GM21619 (cell line): ENCODE data around the gene GLI3.

Experiments
- ATAC-seq: cut with Tn5 transposase; IDR thresholded peaks from one replicate; pipeline ENCODE4 v1.9.1; 2021; ENCODE audit not compliant: unreplicated experiment

The GLI3 gene

DNA sequence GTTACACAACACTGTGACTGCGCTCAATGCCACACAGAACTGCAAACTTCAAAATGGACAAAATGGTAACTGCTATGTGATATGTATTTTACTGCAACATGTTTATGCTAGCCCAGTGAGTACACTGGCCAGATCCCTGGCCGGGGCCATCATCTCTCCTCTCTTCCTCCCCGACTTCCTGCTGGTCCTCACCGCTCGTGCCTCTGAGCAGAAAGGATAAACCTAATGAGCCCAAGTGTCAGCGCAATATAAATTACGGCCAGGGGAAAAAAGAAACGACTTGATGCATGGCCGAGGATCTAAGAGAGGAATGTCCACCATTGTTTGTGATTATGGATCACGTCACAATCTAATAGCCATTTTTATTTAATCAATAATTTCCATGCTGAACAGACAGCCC is 225.2 kb downstream of the GLI3 start:
- ATAC-seq, result no peak

DNA sequence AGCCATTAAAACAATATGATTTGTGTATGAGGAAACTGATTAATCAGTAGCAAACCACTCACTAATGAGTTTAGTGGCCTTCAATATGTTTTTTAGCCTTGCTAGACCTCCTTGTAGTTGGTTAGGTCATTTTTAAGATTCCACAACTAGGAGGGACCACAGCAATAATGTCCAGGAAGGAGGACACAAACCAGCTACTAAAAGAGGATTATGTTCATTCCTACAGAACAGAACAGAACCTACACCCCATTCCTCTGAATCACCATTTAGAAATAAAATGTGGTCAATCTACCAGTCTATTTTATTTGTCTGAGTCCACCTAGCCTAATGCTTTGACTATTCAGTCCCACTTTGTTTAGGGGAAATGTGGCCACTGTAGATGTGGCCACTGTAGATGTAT is 226.3 kb downstream of the GLI3 start:
- ATAC-seq, result no peak

GRCh38 chr7:42006801-42007513 is 230.1 kb downstream of the GLI3 start:
- no peak for ATAC-seq

DNA sequence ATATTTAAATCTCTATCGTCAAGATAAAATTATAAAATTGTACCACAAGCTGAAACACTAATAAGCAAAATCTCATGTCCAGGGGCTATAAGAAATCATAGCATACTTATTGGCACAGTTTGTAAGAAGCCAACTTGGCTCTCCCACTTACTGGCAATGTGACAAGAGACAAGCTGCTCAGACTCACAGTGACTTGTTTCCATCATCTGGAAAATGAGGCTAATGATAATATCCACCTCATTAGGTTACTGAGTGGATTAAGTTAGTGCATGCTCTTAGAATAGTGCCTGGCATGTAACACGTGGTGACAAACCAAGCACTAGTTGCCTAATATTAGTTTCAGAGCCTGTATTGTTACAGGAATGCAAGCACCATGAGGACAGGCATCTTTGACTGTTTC is 234.4 kb downstream of the GLI3 start:
- no peak for ATAC-seq

- ATAC-seq, result no peak
Observed at GRCh38 chr7:41999736-42000283, 237.2 kb downstream of the GLI3 start.

- ATAC-seq, result no peak
Observed at GRCh38 chr7:41998041-41998440, 239.0 kb downstream of the GLI3 start.

DNA sequence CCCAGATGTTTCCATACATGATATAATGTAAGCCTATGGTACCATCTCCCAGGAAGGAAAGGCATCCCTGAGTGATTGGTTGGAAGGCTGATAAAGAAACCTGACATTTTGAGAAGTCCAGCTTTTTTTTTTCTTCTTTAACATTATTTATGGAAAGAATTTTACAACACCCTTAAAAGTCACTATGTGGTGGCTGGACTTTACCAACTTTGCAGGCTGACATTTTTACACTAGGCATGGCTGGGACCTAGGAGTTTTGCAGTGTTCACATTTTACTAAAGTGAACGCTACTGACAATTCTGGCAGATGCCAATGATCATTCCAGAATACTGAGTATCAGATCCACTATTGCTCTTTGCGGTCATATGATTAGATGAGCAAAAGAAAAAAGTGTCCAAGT is 239.9 kb downstream of the GLI3 start:
- ATAC-seq, result no peak

GRCh38 chr7:41996381-41997035 is 240.5 kb downstream of the GLI3 start:
- ATAC-seq, result no peak

DNA sequence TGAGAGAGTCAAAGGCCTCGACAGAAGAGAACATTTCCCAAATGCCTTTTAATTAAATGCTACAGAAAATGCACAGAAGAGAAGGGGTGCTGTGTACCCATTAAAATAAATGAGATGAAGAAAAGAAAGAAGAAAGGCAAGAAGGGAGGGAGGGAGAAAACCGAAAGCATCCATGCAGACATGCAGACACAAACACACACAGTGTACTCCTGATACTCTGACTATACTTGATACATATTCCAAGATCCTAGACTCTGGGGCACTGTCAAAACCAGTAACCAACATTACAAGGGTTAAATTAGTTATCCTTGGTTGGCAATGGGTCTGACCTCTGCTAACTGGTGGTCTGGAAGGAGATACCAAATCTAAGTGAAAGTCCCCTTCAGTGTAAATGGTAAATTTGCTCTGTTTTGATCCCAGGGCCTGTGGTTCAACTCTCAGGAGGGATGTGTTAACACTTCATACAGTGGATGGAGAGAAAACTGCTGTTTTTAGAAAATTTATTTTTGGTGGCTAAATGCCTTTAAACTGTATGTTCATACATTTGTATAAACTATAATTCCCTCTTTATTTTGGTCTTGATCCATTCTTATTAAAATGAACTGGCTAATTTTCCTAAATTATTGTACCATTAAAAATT is 241.3 kb downstream of the GLI3 start:
- ATAC-seq, result no peak

GRCh38 chr7:41994746-41995110 is 242.3 kb downstream of the GLI3 start:
- no peak for ATAC-seq

DNA sequence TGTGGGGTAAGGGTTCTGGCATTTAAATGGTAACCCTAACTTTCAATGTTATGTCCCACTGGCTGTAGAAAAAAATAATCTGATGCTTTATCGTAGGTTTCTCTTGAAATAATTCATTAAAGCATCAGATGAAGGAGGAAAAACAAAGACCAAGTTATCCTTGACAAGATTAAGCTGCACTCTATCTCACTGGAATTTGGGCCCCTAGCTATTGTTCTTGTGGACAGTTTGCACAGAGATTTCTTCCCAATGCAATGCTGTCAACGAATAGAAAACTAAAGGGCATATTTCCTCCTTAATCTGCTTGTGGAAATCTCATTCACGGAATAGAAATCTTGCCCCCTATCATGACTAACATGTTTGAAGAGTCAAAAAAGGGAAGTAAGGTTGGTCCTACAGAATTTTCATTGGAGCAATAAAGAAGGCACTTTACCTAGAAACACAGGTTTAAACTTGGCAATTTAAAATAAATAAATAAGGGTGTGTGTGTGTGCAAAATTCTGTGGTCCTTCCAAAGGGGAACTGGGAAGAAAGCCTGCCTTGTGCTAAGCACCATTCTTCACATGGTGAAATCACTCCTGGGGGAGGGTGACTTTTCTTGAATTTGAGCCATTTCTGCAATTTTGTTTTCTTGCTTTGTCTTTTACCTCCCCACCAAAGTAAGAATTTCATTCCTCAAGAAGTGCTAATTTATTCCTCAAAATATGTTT is 242.8 kb downstream of the GLI3 start:
- ATAC-seq, result no peak

DNA sequence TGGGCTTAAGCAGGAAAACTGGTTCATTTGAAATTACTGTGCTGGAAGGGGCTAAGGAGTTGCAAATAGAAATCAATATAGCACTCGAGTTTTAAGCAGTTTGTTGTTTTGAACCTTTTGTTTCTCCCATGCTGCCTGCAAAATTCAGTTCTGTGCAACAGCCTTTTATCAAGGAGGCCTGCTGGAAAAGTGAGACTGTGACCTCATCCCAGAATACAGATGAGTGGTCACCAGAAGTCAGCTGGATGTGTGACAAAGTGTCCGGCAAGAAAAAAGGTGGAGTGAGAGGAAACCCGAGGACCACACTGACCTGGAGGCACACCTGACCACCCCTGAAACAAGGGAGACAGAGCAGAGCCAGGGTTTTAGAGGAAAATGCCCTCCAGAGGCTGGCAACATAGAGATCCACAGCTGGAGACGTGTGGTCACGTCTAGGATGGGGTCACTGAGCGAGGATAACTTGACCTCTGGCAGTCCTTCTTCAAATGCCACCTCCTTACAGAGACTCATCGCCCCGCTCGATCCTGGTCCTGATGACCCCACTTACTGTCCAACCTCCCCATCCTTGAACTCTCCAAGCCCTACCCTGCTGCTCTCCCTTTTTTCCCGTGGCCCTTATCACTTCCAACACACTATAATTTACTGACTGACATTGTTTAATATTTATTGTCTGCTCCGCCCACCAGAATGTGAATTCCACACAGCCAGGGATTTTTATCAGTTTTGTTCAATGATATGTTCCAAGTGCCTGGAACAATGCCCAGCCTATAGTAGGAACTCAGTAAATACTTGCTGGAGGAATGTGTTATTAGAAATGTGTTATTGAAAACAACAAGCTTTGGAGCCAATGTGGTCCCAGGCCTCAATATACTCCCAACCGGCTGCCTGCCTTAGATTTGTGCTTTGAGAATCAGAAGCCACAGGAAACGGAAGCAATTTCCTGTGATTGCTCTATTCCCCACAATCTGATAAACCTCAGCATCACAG is 243.8 kb downstream of the GLI3 start:
- ATAC-seq, result no peak

- ATAC-seq, result no peak
Observed at GRCh38 chr7:41984888-41985287, 252.1 kb downstream of the GLI3 start.

DNA sequence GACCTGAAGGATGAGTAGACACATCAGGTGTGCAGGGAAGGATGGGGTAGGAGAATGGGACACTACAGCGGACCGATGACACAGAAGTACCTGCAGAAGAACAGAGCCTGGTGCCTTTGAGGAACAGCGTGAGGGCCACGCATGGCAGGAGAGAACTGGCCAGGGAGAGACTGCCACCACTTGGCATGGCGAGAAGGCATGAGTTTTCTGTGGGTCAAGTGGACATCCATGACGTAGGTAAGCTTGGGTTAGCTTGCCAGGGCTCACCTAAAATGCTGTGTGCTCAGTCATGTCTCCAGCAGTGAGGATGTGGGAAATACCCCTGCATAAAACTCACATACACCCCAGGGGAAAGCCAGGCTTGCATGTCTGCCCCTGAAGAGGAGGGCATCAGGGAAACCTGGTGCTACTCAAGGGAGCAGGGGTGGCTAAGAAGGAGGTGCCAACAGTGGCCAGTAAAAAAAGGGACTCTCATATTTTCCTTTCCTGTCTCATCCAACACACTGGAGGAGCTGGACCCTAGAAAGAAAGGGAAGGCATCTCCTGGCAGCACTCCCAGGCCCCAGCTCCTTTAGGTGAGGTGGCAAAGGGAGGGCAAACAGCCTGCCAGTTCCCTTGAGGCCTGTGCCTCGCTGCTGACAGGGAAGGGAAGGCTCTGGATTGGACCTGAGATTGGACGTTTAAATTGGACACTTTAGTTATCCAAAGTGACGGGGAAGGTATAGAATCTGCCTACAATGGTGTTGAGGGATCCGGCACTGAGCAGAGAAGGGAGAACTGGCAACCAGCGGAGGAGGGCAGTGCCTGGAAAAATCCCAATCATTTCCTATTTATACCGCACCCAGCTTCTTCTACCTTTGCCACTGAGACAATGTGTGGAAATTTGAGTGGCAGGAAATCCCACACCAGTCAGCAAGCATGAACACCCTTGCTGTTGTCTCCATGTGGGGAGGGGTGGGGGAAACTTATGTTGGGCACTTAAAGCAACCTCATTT is 255.7 kb downstream of the GLI3 start:
- ATAC-seq, result no peak

DNA sequence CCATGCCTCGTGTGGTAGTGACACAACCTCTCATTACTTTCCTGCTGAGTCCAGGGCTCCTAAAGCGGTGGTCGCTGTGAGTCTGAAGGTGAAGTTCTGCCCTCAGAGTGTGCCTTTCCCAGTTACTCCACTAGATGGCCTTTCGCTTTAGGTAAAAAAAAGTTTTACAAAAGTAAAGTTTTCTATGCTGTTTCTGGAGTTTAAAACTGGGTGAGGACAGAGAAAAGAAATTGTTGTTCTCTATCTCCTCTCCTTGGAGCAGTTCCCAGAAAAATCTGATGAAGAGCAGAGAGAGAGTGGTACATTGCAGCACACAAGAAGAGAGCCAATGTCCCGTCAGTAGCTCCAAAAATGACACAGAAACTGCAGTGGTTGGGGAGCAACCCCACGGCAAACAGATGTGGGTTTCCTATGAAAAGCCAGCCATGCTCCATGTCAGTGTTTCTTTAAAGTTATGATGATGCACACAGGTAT is 257.1 kb downstream of the GLI3 start:
- no peak for ATAC-seq

DNA sequence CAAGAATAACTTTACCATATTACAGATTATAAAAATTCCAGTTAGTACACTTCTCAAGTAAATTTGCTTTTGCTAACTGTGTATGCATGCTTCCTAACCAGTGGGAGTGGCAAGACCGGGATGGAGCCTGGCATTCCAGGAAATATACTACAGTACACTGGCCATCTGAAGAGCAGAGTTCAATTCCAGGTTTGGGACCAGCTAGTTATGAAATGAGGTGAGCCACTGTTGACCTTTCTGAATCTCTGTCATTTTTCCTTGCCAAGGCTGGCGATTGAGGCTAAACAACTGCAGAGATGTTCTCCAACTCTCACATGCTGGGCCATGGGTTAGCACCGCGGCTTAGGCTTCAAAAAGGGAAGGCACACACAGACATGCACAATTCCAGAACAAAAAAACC is 258.2 kb downstream of the GLI3 start:
- no peak for ATAC-seq

DNA sequence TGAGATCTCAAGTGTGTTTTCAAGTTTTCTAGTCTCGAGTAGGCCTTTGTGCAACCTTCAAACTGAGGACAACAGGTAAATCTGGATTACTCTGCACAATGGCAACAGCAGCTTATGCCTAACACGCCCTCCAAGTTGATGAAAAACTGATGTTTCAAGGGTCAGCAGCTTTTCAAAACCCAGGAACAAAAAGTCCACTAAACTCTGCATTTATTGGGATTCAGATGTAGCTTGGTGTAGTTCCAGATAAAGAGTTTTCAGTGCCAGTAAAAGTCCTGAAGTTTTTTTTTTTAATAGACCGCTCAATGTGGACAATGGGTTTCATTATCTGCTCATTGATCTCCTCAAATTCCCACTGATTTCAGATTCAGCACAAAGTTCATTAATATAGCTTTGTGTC is 259.3 kb downstream of the GLI3 start:
- ATAC-seq, result no peak

DNA sequence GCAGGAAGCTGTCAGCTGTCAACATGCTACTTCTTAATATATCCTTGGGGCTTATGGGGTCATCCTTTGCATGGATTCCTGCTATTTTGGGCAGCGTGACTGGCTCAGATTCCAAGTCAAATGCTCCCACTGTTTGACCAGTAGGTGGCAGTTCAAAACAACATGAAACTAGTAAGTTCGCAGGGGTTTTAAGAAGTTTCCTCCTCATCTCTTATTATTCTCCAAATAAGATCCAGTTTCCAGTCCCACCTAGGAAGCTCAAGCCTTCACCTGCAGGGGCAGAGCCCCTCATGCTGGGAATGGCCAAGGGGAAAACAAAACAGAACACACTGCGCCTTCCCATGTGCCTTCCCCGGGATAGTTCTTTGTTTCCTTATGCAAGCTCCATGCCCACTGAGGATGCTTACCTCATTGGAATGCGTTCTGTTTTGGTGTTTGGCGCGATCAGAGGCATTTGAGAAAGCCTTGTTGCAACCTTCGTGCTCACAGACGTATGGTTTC is 259.8 kb downstream of the GLI3 start:
- no peak for ATAC-seq

- no peak for ATAC-seq
Observed at GRCh38 chr7:41976411-41976810, 260.6 kb downstream of the GLI3 start.
